Measurements from ENCODE around the gene APLP2.

Gene APLP2

GRCh38 chr11:130068546-130068985 lies 1.1 kb upstream of the APLP2 start:
- Histone ChIP-seq H3K9me3 (ENCODE audit: insufficient read depth, low read length) (no peaks in the 10 kb centered on the region), H3K9ac (ENCODE audit: insufficient read length, low read depth) (peak overlapping the region; percentile 46), H3K4me3 (ENCODE audit: insufficient read length, low read depth) (peak overlapping the region; percentile 51), H3K36me3 (ENCODE audit: insufficient read depth, insufficient read length, low read length) (no peaks in the 10 kb centered on the region), H3K27me3 (ENCODE audit: insufficient read depth, insufficient read length) (peaks cover 26% of the 10 kb centered on the region), H3K4me1 (ENCODE audit: insufficient read depth, insufficient read length) (no peaks in the 10 kb centered on the region)
- no peak for TF ChIP-seq ZNF274 (IDR thresholded peaks at IDR 0.05; ENCODE audit: low read depth, low read length)
- TF ChIP-seq SUZ12 (IDR thresholded peaks at IDR 0.05; ENCODE audit: extremely low read depth, insufficient read depth, insufficient read length): no peak
- no peak for TF ChIP-seq YY1 (IDR thresholded peaks at IDR 0.05; ENCODE audit: insufficient read depth, insufficient read length)
- DNase-seq (ENCODE audit: low read depth, low spot score): no peak

GRCh38 chr11:130068986-130069658 lies 572 bp upstream of the APLP2 start:
- peak overlapping the region; percentile 46 for H3K9ac ChIP-seq (ENCODE audit: insufficient read length, low read depth)
- no peaks in the 10 kb centered on the region for H3K9me3 ChIP-seq (ENCODE audit: insufficient read depth, low read length)
- H3K4me1 ChIP-seq (ENCODE audit: insufficient read depth, insufficient read length): no peaks in the 10 kb centered on the region
- H3K4me3 ChIP-seq (ENCODE audit: insufficient read length, low read depth): peak overlapping the region; percentile 51
- peaks cover 26% of the 10 kb centered on the region for H3K27me3 ChIP-seq (ENCODE audit: insufficient read depth, insufficient read length)
- H3K36me3 ChIP-seq (ENCODE audit: insufficient read depth, insufficient read length, low read length): peaks cover 3% of the 10 kb centered on the region
- DNase-seq (ENCODE audit: low read depth, low spot score): no peak
- TF ChIP-seq YY1 (IDR thresholded peaks at IDR 0.05; ENCODE audit: insufficient read depth, insufficient read length): no peak
- TF ChIP-seq ZNF274 (IDR thresholded peaks at IDR 0.05; ENCODE audit: low read depth, low read length): no peak
- no peak for TF ChIP-seq SUZ12 (IDR thresholded peaks at IDR 0.05; ENCODE audit: extremely low read depth, insufficient read depth, insufficient read length)

GRCh38 chr11:130070109-130070845 lies 583 bp downstream of the APLP2 start:
- no peak for DNase-seq (ENCODE audit: low read depth, low spot score)
- H3K9ac ChIP-seq (ENCODE audit: insufficient read length, low read depth): peak overlapping the region; percentile 92
- TF ChIP-seq YY1 (IDR thresholded peaks at IDR 0.05; ENCODE audit: insufficient read depth, insufficient read length) (no peak), ZNF274 (IDR thresholded peaks at IDR 0.05; ENCODE audit: low read depth, low read length) (no peak), SUZ12 (IDR thresholded peaks at IDR 0.05; ENCODE audit: extremely low read depth, insufficient read depth, insufficient read length) (no peak)
- no peaks in the 10 kb centered on the region for H3K9me3 ChIP-seq (ENCODE audit: insufficient read depth, low read length)
- peaks cover 21% of the 10 kb centered on the region for H3K27me3 ChIP-seq (ENCODE audit: insufficient read depth, insufficient read length)
- H3K4me3 ChIP-seq (ENCODE audit: insufficient read length, low read depth): peak overlapping the region; percentile 83
- no peaks in the 10 kb centered on the region for H3K4me1 ChIP-seq (ENCODE audit: insufficient read depth, insufficient read length)
- H3K36me3 ChIP-seq (ENCODE audit: insufficient read depth, insufficient read length, low read length): peaks cover 5% of the 10 kb centered on the region

GRCh38 chr11:130070846-130071200 lies 1.1 kb downstream of the APLP2 start:
- no peak for DNase-seq (ENCODE audit: low read depth, low spot score)
- Histone ChIP-seq H3K4me1 (ENCODE audit: insufficient read depth, insufficient read length) (no peaks in the 10 kb centered on the region), H3K4me3 (ENCODE audit: insufficient read length, low read depth) (peak overlapping the region; percentile 83), H3K9me3 (ENCODE audit: insufficient read depth, low read length) (no peaks in the 10 kb centered on the region), H3K9ac (ENCODE audit: insufficient read length, low read depth) (peak overlapping the region; percentile 92), H3K36me3 (ENCODE audit: insufficient read depth, insufficient read length, low read length) (peaks cover 5% of the 10 kb centered on the region), H3K27me3 (ENCODE audit: insufficient read depth, insufficient read length) (peaks cover 21% of the 10 kb centered on the region)
- TF ChIP-seq YY1 (IDR thresholded peaks at IDR 0.05; ENCODE audit: insufficient read depth, insufficient read length) (no peak), ZNF274 (IDR thresholded peaks at IDR 0.05; ENCODE audit: low read depth, low read length) (no peak), SUZ12 (IDR thresholded peaks at IDR 0.05; ENCODE audit: extremely low read depth, insufficient read depth, insufficient read length) (no peak)

GRCh38 chr11:130071211-130071712 lies 1.6 kb downstream of the APLP2 start:
- Histone ChIP-seq H3K4me3 (ENCODE audit: insufficient read length, low read depth) (peak overlapping the region; percentile 83), H3K9me3 (ENCODE audit: insufficient read depth, low read length) (no peaks in the 10 kb centered on the region), H3K4me1 (ENCODE audit: insufficient read depth, insufficient read length) (no peaks in the 10 kb centered on the region), H3K36me3 (ENCODE audit: insufficient read depth, insufficient read length, low read length) (peaks cover 5% of the 10 kb centered on the region), H3K27me3 (ENCODE audit: insufficient read depth, insufficient read length) (peaks cover 21% of the 10 kb centered on the region), H3K9ac (ENCODE audit: insufficient read length, low read depth) (peak overlapping the region; percentile 92)
- no peak for DNase-seq (ENCODE audit: low read depth, low spot score)
- TF ChIP-seq SUZ12 (IDR thresholded peaks at IDR 0.05; ENCODE audit: extremely low read depth, insufficient read depth, insufficient read length): no peak
- TF ChIP-seq ZNF274 (IDR thresholded peaks at IDR 0.05; ENCODE audit: low read depth, low read length): no peak
- TF ChIP-seq YY1 (IDR thresholded peaks at IDR 0.05; ENCODE audit: insufficient read depth, insufficient read length): no peak

- DNase-seq (ENCODE audit: low read depth, low spot score): no peak
- H3K9ac ChIP-seq (ENCODE audit: insufficient read length, low read depth): no peak overlapping the region
- TF ChIP-seq SUZ12 (IDR thresholded peaks at IDR 0.05; ENCODE audit: extremely low read depth, insufficient read depth, insufficient read length): no peak
- TF ChIP-seq YY1 (IDR thresholded peaks at IDR 0.05; ENCODE audit: insufficient read depth, insufficient read length): no peak
- TF ChIP-seq ZNF274 (IDR thresholded peaks at IDR 0.05; ENCODE audit: low read depth, low read length): no peak
- no peak overlapping the region for H3K4me3 ChIP-seq (ENCODE audit: insufficient read length, low read depth)
- no peaks in the 10 kb centered on the region for H3K4me1 ChIP-seq (ENCODE audit: insufficient read depth, insufficient read length)
- H3K36me3 ChIP-seq (ENCODE audit: insufficient read depth, insufficient read length, low read length): peaks cover 5% of the 10 kb centered on the region
- H3K27me3 ChIP-seq (ENCODE audit: insufficient read depth, insufficient read length): no peaks in the 10 kb centered on the region
- no peaks in the 10 kb centered on the region for H3K9me3 ChIP-seq (ENCODE audit: insufficient read depth, low read length)
Measured at GRCh38 chr11:130074736-130075135, 5.0 kb downstream of the APLP2 start.
